OCI-LY3 (cell line): ENCODE data around the gene CEP131.

Experiments used
- CTCF ChIP-seq: fragments of 200-600, 300-600 bp; sonication (generic); IDR thresholded peaks from 2 replicates; pipeline ENCODE4 v1.5.1; 2014; ENCODE audit warnings: antibody characterized with exemption, low read length, low read depth
- EZH2phosphoT487 ChIP-seq: fragments of 200-600 bp; shearing (Covaris generic); IDR thresholded peaks from 2 replicates; pipeline ENCODE4 v1.6.1; 2018; ENCODE audit warnings: antibody characterized with exemption, mixed run types, low read depth

GRCh38 chr17:81263371-81264181 lies 40.8 kb upstream of the CEP131 start:
- TF ChIP-seq CTCF (no peak), EZH2phosphoT487 (no peak)
